Measurements from ENCODE around the gene KSR2. TPM values are rescaled to one million over a fixed set of nuclear protein-coding genes. Genes with fewer than 3 reads are reported as not detected.

The KSR2 gene
- total RNA-seq, 1 donor from 2014 or later, result 2.4 TPM

- no peak for DNase-seq (ENCODE audit: low spot score)
Measured at GRCh38 chr12:117968151-117968789, 520 bp downstream of the KSR2 start.

GRCh38 chr12:117967512-117967911 lies 1.3 kb downstream of the KSR2 start:
- DNase-seq (ENCODE audit: low spot score), result no peak

GRCh38 chr12:117967043-117967442 lies 1.7 kb downstream of the KSR2 start:
- DNase-seq (ENCODE audit: low spot score), result no peak

DNA sequence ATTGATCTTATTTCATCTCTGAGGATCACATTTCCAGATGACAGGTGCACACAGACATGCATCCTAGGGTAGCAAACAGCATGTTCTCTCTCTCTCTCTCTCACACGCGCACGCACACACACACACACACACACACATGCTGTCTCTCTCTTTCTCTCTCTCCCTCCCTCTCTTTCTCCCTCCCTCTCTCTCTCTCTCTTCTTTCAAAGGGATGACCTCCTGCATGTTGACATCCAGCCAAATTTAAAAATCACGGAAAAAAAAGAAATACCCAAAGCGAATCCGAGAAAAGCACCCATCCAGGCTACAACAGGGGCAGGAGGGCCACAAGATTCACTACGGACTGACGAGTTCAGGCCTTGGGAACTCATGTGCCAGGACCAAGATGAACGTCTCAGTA lies 2.3 kb downstream of the KSR2 start:
- no peak for DNase-seq (ENCODE audit: low spot score)

DNA sequence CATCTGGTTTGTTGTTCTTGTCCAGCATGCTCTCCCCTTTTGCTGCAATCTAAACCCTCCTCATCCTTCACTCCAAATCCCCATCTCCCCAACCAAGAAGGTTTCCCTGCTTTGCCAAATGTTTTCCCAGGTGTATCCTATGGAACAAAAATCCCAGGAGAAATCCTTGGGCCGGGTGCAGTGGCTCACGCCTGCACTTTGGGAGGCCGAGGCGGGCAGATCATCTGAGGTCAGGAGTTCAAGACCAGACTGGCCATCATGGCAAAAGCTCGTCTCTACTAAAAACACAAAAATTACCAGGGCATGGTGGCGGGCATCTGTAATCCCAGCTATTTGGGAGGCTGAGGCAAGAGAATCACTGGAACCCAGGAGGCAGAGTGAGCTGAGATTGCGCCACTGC lies 5.0 kb downstream of the KSR2 start:
- DNase-seq (ENCODE audit: low spot score), result no peak

GRCh38 chr12:117936722-117937484 lies 31.9 kb downstream of the KSR2 start:
- DNase-seq (ENCODE audit: low spot score), result no peak

DNA sequence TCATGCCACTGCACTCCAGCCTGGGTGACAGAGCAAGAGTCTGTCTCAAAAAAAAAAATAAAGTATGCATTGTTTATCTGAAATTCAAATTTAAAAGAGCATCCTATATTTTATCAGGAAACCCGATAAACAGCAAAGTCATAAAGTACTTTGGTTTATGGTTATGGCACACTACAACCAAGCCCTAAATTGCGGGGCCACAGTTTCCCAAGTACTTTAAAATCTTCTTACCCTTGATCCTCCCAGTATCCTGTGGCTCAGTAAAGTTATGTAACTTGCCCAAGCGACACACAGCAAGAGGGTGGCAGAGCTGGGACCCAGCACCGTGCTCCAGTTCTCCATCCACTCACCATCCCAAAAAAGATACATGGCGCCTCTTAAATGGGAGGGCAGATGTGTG lies 35.2 kb downstream of the KSR2 start:
- DNase-seq (ENCODE audit: low spot score), result no peak

- DNase-seq (ENCODE audit: low spot score), result no peak
Measured at GRCh38 chr12:117926391-117926899, 42.3 kb downstream of the KSR2 start.

- no peak for DNase-seq (ENCODE audit: low spot score)
Measured at GRCh38 chr12:117921929-117922777, 46.6 kb downstream of the KSR2 start.

- DNase-seq (ENCODE audit: low spot score), result no peak
Measured at GRCh38 chr12:117919479-117919878, 49.3 kb downstream of the KSR2 start.

DNA sequence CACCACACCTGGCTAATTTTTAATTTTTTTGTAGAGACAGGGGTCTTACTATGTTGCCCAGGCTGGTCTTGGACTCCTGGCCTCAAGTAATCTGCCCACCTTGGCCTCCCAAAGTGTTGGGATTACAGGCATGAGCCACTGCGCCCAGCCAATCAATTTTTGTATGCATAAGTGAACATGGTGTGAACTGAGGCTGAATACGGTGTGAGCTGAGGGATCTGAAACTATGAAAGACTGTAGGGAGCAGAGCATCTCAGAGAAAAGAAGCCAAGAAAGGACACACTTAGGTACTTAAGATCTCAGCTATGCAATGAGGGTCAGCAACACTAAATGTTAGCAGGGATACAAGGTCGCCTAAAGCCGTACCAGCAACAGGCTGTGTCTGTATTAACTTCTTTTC lies 54.1 kb downstream of the KSR2 start:
- DNase-seq (ENCODE audit: low spot score), result no peak

- DNase-seq (ENCODE audit: low spot score), result no peak
Measured at GRCh38 chr12:117912756-117913155, 56.0 kb downstream of the KSR2 start.

DNA sequence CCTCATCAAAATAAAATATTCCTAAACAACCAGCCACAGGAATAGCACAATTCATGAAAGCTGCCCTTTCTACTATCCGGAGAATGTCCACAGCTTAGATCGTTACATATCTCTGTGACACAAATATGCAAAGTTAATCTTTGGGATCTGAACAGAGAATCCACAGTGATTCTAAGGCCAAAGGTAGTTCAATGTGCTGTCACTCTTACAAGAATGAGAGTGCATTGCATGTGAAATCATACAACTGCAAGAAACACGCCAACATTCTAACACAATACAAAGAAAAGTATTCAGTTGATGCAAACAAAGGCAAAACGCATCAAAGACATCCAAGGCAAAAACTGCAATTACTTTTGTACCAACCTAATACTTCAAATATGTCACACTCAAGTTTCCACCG lies 60.4 kb downstream of the KSR2 start:
- DNase-seq (ENCODE audit: low spot score), result no peak

DNA sequence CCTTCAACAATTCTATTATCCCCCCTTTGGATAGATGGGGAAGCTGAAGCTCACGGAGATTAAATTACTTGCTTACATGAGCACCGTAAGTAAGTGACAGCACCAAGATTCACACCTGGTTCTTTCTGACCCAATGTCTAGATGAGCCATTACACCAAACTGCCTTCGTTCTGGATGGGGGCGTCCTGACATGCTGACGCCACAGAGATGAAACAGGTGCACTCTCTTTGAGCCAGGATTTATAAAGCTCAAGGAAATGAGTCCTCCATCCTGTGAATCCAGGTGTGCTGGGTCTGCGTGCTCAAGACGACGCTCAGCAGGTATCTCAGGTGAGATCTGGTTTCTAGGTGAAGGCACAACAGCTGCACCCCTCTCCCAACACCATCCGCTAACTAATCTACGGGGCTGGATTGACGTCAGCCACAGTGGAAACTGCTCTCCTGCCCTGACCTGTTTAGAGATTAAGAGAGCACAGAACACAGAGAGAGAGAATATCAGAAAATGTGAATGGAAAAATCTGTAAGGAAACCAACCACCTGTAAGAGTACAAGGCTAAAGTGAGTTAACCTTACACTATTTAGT lies 61.6 kb downstream of the KSR2 start:
- no peak for DNase-seq (ENCODE audit: low spot score)

DNA sequence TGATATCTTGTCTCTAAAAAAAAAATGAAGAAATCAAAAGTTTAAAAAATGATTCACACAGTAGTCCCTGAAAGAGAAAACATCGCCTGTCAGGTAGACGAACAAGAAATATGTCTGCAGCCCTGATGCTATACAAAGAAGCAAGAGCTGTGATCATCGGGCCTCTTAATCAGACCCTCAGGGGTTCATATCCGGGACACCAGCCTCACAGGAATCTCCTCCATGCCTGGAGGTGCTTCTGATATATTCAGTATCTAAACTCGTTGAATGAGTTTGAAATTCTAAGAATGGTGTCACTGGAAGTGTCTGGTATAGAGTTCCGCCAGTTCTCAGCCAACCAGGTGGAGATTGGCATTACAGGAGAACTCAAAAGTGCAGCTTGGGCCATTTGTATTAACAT lies 64.7 kb downstream of the KSR2 start:
- DNase-seq (ENCODE audit: low spot score), result no peak

DNA sequence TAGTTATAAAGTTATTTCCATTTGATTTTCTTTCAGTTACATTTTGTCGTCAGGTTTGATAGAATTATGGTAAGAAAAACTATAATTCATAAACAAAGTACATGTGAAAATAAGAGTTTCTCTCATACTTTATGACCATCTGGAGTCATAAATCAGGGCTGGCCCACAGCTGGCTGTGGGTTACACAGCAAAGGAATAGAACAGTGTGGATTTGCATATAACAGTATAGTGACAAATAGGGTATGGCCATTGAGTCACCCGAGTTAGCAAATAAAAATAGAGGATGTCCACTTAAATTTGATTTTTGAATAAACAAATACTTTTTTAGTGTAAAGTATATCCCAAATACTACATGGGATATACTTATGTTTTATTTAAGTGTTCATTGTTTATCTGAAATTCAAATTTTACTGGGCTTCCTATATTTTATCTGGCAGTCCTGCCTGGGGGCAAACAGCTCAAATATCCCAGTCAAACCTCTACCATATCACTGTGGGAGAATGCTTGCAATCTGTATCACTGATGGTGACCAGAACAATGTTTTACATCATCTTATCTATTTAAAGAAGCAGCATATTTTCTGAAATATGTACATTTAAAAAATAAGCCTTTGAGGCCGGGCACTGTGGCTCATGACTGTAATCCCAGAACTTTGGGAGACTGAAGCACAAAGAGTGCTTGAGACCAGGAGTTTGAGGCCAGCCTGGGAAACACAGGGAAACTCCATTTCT lies 65.5 kb downstream of the KSR2 start:
- DNase-seq (ENCODE audit: low spot score), result no peak

- no peak for DNase-seq (ENCODE audit: low spot score)
Measured at GRCh38 chr12:117901631-117902030, 67.2 kb downstream of the KSR2 start.

GRCh38 chr12:117900561-117900960 lies 68.2 kb downstream of the KSR2 start:
- no peak for DNase-seq (ENCODE audit: low spot score)

- DNase-seq (ENCODE audit: low spot score), result no peak
Measured at GRCh38 chr12:117897372-117898161, 71.2 kb downstream of the KSR2 start.

DNA sequence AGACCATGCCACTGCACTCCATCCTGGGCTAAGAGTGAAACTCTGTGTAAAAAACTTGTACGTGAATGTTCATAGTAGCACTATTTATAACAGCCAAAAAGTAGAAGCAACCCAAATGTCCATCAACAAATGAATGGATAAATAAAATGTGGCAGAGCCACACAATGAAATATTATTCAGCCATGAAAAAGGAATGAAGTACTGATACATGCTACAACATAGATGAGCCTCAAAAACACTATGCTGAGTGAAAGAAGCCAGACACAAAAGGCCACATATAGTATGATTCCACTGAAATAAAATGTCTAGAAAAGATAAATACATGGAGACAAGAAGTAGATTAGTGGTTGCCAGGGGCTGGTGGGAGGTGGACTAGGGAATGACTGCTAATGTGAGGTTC lies 72.8 kb downstream of the KSR2 start:
- no peak for DNase-seq (ENCODE audit: low spot score)

DNA sequence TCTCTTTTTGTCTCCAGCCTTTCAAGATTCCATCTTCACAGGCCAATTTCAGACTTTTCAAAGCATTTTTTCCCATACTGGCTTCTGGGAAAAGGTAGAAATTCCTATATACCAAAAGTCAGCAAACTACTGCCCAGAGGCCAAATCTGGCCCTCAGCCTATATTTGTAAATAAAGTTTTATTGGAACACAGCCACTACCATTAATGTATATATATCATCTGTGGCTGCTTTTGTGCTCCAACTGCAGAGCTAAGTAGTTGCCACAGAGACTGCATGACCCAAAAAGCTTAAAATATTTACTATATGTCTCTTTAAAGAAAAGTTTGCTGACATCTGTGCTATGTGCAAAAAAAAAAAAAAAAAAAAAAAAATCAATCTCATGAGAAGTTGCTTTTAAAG lies 76.3 kb downstream of the KSR2 start:
- DNase-seq (ENCODE audit: low spot score), result no peak

All from mucosa of gallbladder (tissue), 1 donor.